Hematopoietic multipotent progenitor cell treated with erythropoietin and hydrocortisone succinate and interleukin-3 and kit ligand, for 15 days (in vitro differentiated cells): ENCODE measurements around the gene CCNL2.
"Not testable (repeated sequence)": the region's sequence is repeated elsewhere in the genome, so short reads cannot be mapped to it uniquely, and the experiment has no call there.

Experiments used
- DNase-seq: peaks from one replicate; pipeline ENCODE4 v3.0.0-alpha.2; 2015; ENCODE audit warnings: low spot score

Gene CCNL2

GRCh38 chr1:1399187-1399871 lies at the start of gene CCNL2:
CCNL2 (minus strand) TSS chr1:1399335; CDS start chr1:1399306, 29 bp downstream.
- DNase-seq = peak; percentile 98

- not testable (repeated sequence) for DNase-seq
Measured at GRCh38 chr1:1446631-1447030, 47.5 kb upstream of the CCNL2 start.

GRCh38 chr1:1442069-1442770 lies 43.1 kb upstream of the CCNL2 start:
- no peak for DNase-seq

GRCh38 chr1:1441002-1441888 lies 42.1 kb upstream of the CCNL2 start:
- DNase-seq = peak; percentile 45

GRCh38 chr1:1440262-1441001 lies 41.3 kb upstream of the CCNL2 start:
- no peak for DNase-seq

- DNase-seq = no peak
Measured at GRCh38 chr1:1439546-1440261, 40.6 kb upstream of the CCNL2 start.

- no peak for DNase-seq
Measured at GRCh38 chr1:1438531-1439381, 39.6 kb upstream of the CCNL2 start.

- DNase-seq = no peak
Measured at GRCh38 chr1:1437904-1438376, 38.8 kb upstream of the CCNL2 start.

- DNase-seq = no peak
Measured at GRCh38 chr1:1437033-1437903, 38.1 kb upstream of the CCNL2 start.

GRCh38 chr1:1436630-1437032 lies 37.5 kb upstream of the CCNL2 start:
- DNase-seq = no peak

GRCh38 chr1:1435911-1436629 lies 36.9 kb upstream of the CCNL2 start:
- no peak for DNase-seq

GRCh38 chr1:1435106-1435903 lies 36.2 kb upstream of the CCNL2 start, which contains the start of gene VWA1:
VWA1 (plus strand) TSS chr1:1435690; CDS start chr1:1435749, 59 bp downstream.
- peak; percentile 42 for DNase-seq

GRCh38 chr1:1434824-1435105 lies 35.6 kb upstream of the CCNL2 start:
- no peak for DNase-seq

- DNase-seq = no peak
Measured at GRCh38 chr1:1434131-1434823, 35.1 kb upstream of the CCNL2 start.

GRCh38 chr1:1433804-1434130 lies 34.6 kb upstream of the CCNL2 start:
- no peak for DNase-seq

- DNase-seq = no peak
Measured at GRCh38 chr1:1432951-1433803, 34.0 kb upstream of the CCNL2 start.
